ENCODE measurements around the gene CERS6.

The CERS6 gene

GRCh38 chr2:168416555-168416954, 39.5 kb upstream of the CERS6 start:
- H3K4me3 ChIP-seq (ENCODE audit: low read depth, low read length): no peak overlapping the region
- H3K27ac ChIP-seq (ENCODE audit: extremely low read depth, low read depth, low read length): no peak overlapping the region
- TF ChIP-seq GLIS2 (tag by site-specific recombination; IDR thresholded peaks at IDR 0.05) (no peak), ZNF501 (tag by site-specific recombination; IDR thresholded peaks at IDR 0.05) (no peak), ZNF514 (tag by site-specific recombination; IDR thresholded peaks at IDR 0.05) (no peak), ZSCAN23 (tag by site-specific recombination; IDR thresholded peaks at IDR 0.05) (no peak), ZNF132 (tag by site-specific recombination; IDR thresholded peaks at IDR 0.05; ENCODE audit: borderline replicate concordance) (no peak), ZNF24 (tag by site-specific recombination; IDR thresholded peaks at IDR 0.05) (no peak), ZNF404 (tag by site-specific recombination; IDR thresholded peaks at IDR 0.05) (no peak), ZNF391 (tag by site-specific recombination; IDR thresholded peaks at IDR 0.05; ENCODE audit: borderline replicate concordance, low read depth) (no peak), ZNF544 (tag by site-specific recombination; IDR thresholded peaks at IDR 0.05) (no peak), WT1 (tag by site-specific recombination; IDR thresholded peaks at IDR 0.05) (no peak), ZNF169 (tag by site-specific recombination; IDR thresholded peaks at IDR 0.05) (no peak), ZNF518A (tag by site-specific recombination; conservative IDR thresholded peaks at IDR 0.05; ENCODE audit: low read depth) (no peak), PRDM10 (tag by site-specific recombination; IDR thresholded peaks at IDR 0.05) (no peak), ZNF350 (tag by site-specific recombination; IDR thresholded peaks at IDR 0.05) (no peak), ZNF140 (tag by site-specific recombination; IDR thresholded peaks at IDR 0.05) (no peak), ZFP37 (tag by site-specific recombination; IDR thresholded peaks at IDR 0.05) (no peak), ZNF529 (tag by site-specific recombination; IDR thresholded peaks at IDR 0.05; ENCODE audit: insufficient replicate concordance) (no peak), GLIS1 (tag by site-specific recombination; IDR thresholded peaks at IDR 0.05) (no peak), HOXA7 (CRISPR knock-in tag; IDR thresholded peaks at IDR 0.05; ENCODE audit: borderline replicate concordance) (no peak), ZBTB11 (tag by site-specific recombination; conservative IDR thresholded peaks at IDR 0.05; ENCODE audit: low read depth) (no peak)
- H3K36me3 ChIP-seq (ENCODE audit: control insufficient read depth in 2 of 2, insufficient read depth in 1 of 2, low read length in 2 of 2): no peaks in the 10 kb centered on the region
- ChIA-PET POLR2A (no interaction called here), CTCF (interaction anchor here (0.7 kb wide), 1 partner anchor 13 kb away, joined by 3 read pairs; no protein-coding TSS in a partner anchor)
- no peaks in the 10 kb centered on the region for H3K4me1 ChIP-seq (ENCODE audit: control insufficient read depth, insufficient read depth, low read length)
- no peaks in the 10 kb centered on the region for H3K9me3 ChIP-seq (ENCODE audit: control insufficient read depth, insufficient read depth, low read depth, low read length)
